Gastroesophageal sphincter (tissue), 3 donors: ENCODE data around the gene MLF1.

ENCODE experiments used
- CTCF ChIP-seq, 4 experiments: fragments of 200-600 bp in 2 of 4; fragments of 450-650 bp in 2 of 4; sonication (generic) in 1 of 4; IDR thresholded peaks; one replicate each; pipeline ENCODE4 v1.5.1; 2017 to 2019; ENCODE audit warnings: antibody characterized with exemption in 4 of 4, mild to moderate bottlenecking in 2 of 4, moderate library complexity in 2 of 4
- POLR2A ChIP-seq, 2 donors: fragments of 450-650 bp; IDR thresholded peaks; one replicate each; pipeline ENCODE4 v1.6.1; 2017; ENCODE audit warnings: antibody characterized with exemption in 2 of 2, mild to moderate bottlenecking in 2 of 2, moderate library complexity in 1 of 2

DNA sequence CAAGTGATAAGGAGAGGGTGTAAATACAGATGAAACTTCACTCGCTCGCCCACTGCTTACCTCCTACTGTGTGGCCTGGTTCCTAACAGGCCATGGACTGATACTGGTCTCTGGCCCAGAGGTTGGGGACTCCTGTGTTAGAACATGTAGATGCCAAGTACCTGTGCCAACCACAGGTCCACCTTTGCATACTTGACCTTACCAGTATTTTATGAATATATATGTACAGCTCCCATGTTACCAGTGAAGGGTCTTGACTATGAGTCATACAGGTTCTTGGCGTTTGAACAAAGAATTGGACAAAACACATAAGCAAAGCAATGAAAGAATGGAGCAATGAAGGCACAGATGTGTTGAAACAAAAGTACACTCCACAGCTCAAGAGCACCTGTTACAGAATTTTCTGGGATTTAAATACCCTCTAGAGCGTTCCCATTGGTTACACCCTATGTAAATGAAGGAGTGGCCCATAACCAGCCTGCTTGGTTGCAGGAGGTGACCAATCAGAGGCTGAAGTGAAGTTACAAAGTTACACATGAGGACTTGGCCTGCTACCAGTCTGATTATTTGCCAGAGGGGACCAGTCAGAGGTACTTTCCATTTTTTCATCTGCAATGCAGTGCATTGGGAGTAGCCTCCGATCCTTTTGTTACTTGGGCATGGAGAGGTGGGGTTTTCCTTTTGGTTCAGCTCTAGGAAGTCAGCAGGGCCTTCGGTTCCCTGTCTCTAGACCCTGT is 71.6 kb downstream of the MLF1 start:
- TF ChIP-seq POLR2A (IDR thresholded peaks at IDR 0.05) (no peak), CTCF (IDR thresholded peaks at IDR 0.05) (no peak)
